Medulla oblongata (tissue), 1 donor: Measurements from ENCODE around the gene TFF2.

ENCODE experiments used
- DNase-seq: peaks from one replicate; pipeline ENCODE4 v3.0.0-alpha.2; 2015; ENCODE audit errors: extremely low spot score

The TFF2 gene

DNA sequence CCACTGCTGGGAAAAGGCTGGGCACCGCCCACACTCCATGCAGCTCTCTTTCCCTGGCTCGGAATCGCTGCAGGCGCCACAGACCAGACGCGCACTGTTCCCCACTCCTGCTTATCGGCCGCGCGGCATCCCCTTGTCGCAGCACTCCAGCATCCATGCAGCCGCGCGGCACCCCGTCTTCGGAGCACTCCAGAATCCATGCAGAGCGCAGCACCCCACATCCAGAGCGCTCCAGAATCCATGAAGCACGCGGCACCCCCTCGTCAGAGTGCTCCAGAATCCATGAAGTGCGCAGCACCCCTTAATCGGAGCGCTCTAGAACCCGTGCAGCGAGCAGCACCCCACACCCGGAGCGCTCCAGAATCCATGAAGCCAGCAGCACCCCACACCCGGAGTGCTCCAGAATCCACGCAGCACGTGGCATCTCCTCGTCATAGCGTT is 45.1 kb downstream of the TFF2 start:
- DNase-seq = no peak

- DNase-seq = no peak
These were observed 46.0 kb downstream of the TFF2 start for GRCh38 chr21:42304556-42305454.

DNA sequence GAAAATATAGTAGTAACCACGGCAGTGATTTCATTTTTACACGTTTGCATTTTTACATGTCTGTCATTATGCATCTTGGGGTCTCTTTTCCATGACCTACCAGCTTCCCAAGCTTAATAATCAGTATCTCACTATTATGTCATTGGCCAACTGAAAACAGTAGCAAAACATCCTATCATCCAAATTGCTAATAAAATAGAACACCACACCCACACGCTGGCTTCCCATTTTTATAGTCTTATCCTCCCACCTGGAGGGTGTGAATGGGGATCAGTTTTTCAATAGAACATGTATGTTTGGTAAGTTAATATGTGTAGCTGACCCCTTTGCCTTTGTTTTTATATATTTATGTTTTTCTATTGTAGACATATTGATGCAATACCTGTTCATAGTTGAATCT is 47.4 kb downstream of the TFF2 start:
- DNase-seq = no peak

GRCh38 chr21:42302794-42303193 is 48.0 kb downstream of the TFF2 start:
- DNase-seq = no peak

DNA sequence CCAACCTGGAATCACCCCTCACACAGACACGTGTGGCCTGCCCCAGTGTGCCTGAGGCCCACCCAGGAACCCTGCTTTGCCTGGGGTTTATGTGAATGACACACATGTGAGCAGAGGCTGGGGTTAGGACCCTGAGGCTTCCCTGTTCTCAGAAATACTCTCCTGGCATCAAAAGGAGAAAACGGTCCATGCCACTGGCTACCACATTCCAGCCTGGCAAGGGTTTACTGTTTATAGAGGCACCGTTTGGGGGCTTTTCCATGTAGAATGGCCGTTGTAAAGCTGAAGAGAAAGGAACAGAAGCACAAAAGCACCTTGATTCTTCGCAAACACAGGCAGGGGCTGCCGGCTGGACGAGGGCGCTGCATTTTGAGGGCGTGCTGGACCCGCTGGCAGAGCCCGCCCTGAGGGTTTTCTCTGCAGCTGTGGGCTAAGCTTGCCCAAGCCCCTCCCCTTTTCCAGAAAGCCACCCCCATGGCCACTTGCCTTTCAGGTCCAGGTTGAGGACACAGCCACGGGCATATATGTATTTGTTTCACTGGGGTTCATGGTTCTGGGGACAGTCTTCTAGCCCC is 48.6 kb downstream of the TFF2 start:
- no peak for DNase-seq

- no peak for DNase-seq
These were observed 49.3 kb downstream of the TFF2 start for GRCh38 chr21:42301371-42302075.

DNA sequence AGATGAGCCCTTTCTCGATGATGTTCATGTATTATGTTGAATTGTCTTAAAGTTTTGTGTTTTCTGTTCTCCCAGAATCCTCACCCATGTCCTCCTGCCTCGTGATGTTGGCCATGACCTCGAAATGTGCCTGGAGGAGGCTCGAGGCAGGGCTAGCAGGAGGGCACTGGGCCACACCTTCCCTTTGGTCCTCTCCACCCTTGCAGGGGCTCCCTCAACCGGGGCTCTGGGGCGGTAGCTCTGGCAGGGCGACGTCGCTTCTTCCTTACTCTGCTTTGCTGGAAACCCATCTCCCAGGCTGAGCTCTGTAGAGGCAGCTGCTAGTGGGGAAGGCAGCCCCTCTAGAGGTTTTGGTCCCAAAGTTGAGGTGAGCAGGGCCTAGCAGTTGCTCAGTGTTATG is 49.8 kb downstream of the TFF2 start:
- no peak for DNase-seq

- no peak for DNase-seq
These were observed 50.7 kb downstream of the TFF2 start for GRCh38 chr21:42300045-42300583.

DNA sequence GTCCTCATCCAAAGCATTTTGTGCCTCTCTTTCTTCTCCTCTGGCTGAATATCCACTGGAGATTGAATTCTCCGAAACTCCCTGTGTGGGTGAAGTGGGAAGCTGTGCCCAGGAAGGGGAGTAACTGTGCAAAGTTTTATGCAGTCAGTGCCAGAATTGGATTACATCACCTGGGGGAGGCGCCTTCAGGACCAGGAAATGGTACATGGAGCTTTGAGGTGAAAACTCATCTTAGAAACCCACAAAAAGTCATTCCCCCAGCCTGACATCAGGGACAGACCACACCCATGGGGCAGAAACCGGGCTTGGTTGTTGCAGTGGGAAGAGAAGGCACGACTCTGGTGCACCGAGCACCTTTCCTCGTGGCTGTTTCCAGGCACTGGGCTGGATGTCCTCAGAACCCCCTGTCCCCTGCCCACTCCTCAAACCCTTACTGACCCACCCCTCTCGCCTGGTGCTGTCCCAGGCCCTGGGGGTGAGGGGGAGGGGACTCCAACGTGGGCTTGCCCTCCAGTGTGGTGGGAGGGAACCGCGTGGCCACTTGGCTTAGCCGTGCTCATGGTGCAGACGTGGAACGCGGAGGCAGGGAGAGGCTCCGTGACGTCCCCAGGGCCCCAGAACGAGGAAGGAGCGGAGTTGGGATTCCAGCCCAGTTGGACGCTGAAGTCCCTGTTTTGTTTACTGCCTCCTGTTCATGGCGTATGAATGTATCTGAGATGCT is 51.3 kb downstream of the TFF2 start:
- DNase-seq = no peak

GRCh38 chr21:42298657-42299056 is 52.1 kb downstream of the TFF2 start:
- DNase-seq = no peak

- no peak for DNase-seq
These were observed 52.6 kb downstream of the TFF2 start for GRCh38 chr21:42298237-42298636.

GRCh38 chr21:42297377-42297776 is 53.4 kb downstream of the TFF2 start:
- no peak for DNase-seq

DNA sequence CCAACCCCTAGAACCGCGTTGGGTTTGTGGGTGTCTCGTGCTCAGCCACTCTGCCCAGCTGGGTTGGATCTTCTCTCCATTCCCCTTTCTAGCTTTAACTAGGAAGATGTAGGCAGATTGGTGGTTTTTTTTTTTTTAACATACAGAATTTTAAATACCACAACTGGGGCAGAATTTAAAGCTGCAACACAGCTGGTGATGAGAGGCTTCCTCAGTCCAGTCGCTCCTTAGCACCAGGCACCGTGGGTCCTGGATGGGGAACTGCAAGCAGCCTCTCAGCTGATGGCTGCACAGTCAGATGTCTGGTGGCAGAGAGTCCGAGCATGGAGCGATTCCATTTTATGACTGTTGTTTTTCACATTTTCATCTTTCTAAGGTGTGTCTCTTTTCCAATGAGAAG is 54.3 kb downstream of the TFF2 start:
- no peak for DNase-seq
